ENCODE results near the gene KCNJ10.

Gene KCNJ10

GRCh38 chr1:159979257-159979656 is 90.7 kb downstream of the KCNJ10 start:
- H2AFZ ChIP-seq, result no peak overlapping the region
- H3K4me1 ChIP-seq, result no peaks in the 10 kb centered on the region
- TF ChIP-seq, protein P1, sequence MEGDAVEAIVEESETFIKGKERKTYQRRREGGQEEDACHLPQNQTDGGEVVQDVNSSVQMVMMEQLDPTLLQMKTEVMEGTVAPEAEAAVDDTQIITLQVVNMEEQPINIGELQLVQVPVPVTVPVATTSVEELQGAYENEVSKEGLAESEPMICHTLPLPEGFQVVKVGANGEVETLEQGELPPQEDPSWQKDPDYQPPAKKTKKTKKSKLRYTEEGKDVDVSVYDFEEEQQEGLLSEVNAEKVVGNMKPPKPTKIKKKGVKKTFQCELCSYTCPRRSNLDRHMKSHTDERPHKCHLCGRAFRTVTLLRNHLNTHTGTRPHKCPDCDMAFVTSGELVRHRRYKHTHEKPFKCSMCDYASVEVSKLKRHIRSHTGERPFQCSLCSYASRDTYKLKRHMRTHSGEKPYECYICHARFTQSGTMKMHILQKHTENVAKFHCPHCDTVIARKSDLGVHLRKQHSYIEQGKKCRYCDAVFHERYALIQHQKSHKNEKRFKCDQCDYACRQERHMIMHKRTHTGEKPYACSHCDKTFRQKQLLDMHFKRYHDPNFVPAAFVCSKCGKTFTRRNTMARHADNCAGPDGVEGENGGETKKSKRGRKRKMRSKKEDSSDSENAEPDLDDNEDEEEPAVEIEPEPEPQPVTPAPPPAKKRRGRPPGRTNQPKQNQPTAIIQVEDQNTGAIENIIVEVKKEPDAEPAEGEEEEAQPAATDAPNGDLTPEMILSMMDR (IDR thresholded peaks at IDR 0.05), result no peak
- no peak overlapping the region for H3K27ac ChIP-seq
- no peaks in the 10 kb centered on the region for H3K27me3 ChIP-seq (ENCODE audit: control insufficient read depth, insufficient read depth, low read length)
- no peaks in the 10 kb centered on the region for H3K36me3 ChIP-seq (ENCODE audit: control insufficient read depth, insufficient read depth, low read length)
- H3K4me3 ChIP-seq (ENCODE audit: low read depth, low read length), result no peak overlapping the region
- H3K9me3 ChIP-seq (ENCODE audit: control insufficient read depth, low read length), result no peaks in the 10 kb centered on the region
- H3K79me2 ChIP-seq, result no peaks in the 10 kb centered on the region
- H3K4me2 ChIP-seq (ENCODE audit: low read length), result no peak overlapping the region
- no peak overlapping the region for H3K9ac ChIP-seq

- H3K27me3 ChIP-seq (ENCODE audit: control insufficient read depth, insufficient read depth, low read length), result no peaks in the 10 kb centered on the region
- TF ChIP-seq, protein P1 (IDR thresholded peaks at IDR 0.05), result no peak
- H3K9ac ChIP-seq, result no peak overlapping the region
- H3K36me3 ChIP-seq (ENCODE audit: control insufficient read depth, insufficient read depth, low read length), result no peaks in the 10 kb centered on the region
- H3K79me2 ChIP-seq, result no peaks in the 10 kb centered on the region
- H2AFZ ChIP-seq, result no peak overlapping the region
- H3K9me3 ChIP-seq (ENCODE audit: control insufficient read depth, low read length), result no peaks in the 10 kb centered on the region
- H3K4me1 ChIP-seq, result no peaks in the 10 kb centered on the region
- H3K27ac ChIP-seq, result no peak overlapping the region
- no peak overlapping the region for H3K4me2 ChIP-seq (ENCODE audit: low read length)
- no peak overlapping the region for H3K4me3 ChIP-seq (ENCODE audit: low read depth, low read length)
Measured at GRCh38 chr1:159978107-159978398, 91.9 kb downstream of the KCNJ10 start.

DNA sequence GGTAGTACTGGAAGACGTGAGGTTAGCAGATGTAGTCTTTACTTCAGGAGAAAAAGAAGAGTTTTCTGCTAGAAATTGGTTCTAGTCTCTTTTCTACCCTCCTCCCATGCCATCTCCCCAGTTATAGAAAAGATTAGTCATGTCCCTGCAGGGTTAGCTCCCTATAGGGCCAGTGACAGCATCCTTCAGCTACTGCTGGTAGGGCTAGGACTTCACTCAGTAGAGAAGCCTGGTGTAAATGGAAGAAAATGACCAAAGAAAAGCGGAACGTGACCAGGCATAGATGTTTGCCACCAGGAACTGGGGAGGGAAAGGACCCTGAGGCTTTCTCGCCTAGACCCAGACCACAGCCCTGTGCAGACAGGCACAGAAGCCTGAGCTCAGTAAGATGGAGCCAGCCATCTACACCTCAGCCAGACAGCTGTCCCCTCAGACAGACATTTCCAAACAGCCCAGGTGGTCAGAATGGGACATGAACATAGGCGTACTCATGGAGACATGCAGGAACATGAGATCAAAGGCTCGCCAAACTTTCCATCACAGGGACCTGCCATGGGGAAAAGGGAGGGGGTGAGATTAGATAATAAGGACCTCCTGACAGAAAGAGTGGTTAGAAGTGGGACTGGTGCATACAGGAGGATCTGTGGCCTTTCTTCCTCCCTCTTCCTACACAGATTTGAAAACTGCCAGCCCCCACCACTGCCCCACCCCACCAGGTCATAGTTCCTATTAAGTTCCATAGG is 92.4 kb downstream of the KCNJ10 start:
- H2AFZ ChIP-seq, result no peak overlapping the region
- no peak overlapping the region for H3K4me3 ChIP-seq (ENCODE audit: low read depth, low read length)
- H3K9ac ChIP-seq, result no peak overlapping the region
- H3K9me3 ChIP-seq (ENCODE audit: control insufficient read depth, low read length), result no peaks in the 10 kb centered on the region
- H3K4me2 ChIP-seq (ENCODE audit: low read length), result no peak overlapping the region
- TF ChIP-seq, protein P1 (IDR thresholded peaks at IDR 0.05), result no peak
- no peaks in the 10 kb centered on the region for H3K79me2 ChIP-seq
- H3K36me3 ChIP-seq (ENCODE audit: control insufficient read depth, insufficient read depth, low read length), result no peaks in the 10 kb centered on the region
- H3K4me1 ChIP-seq, result no peaks in the 10 kb centered on the region
- H3K27ac ChIP-seq, result no peak overlapping the region
- no peaks in the 10 kb centered on the region for H3K27me3 ChIP-seq (ENCODE audit: control insufficient read depth, insufficient read depth, low read length)

DNA sequence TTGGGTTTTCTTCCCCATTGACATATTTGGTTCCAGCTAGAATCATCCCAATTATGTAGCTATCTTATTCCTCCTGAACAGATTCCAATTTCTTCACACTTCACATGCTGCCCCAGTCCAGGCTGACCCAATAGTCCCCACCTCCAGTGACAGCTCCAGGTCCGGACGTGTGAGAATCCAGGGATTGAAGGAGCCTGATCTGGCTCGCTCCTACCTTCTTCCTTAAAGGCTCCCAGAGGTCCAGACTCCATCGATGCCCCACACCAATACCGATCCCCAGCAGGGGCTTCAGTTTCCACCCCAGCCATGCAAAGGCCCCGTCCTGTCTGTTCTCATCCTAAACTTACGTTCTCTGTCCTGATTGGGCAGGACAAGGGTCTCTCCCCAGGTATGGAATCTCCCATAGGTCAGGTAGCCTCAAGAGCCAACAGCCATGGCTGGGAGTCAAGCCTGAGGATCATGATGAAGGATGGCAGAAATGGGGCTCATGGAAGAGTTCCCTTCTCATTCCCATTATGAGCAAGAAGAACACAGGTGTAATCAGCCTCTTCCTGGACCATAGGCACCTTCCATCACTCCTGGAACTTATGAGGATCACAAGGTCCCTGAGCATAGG is 95.5 kb downstream of the KCNJ10 start:
- H3K9ac ChIP-seq, result no peak overlapping the region
- H3K27me3 ChIP-seq (ENCODE audit: control insufficient read depth, insufficient read depth, low read length), result no peaks in the 10 kb centered on the region
- H3K36me3 ChIP-seq (ENCODE audit: control insufficient read depth, insufficient read depth, low read length), result no peaks in the 10 kb centered on the region
- no peaks in the 10 kb centered on the region for H3K4me1 ChIP-seq
- no peak overlapping the region for H3K4me3 ChIP-seq (ENCODE audit: low read depth, low read length)
- no peaks in the 10 kb centered on the region for H3K9me3 ChIP-seq (ENCODE audit: control insufficient read depth, low read length)
- TF ChIP-seq, protein P1 (IDR thresholded peaks at IDR 0.05), result no peak
- no peak overlapping the region for H2AFZ ChIP-seq
- H3K79me2 ChIP-seq, result no peaks in the 10 kb centered on the region
- H3K27ac ChIP-seq, result no peak overlapping the region
- no peak overlapping the region for H3K4me2 ChIP-seq (ENCODE audit: low read length)

All from parathyroid adenoma (tissue), 2 donors.